Activated CD4-positive, alpha-beta T cell treated with anti-CD3 and anti-CD28 coated beads for 36 hours (primary cell): Measurements from ENCODE around the gene C3orf20. TPM values are rescaled to one million over a fixed set of nuclear protein-coding genes. Genes with fewer than 3 reads are reported as not detected.

Experiments
- ATAC-seq: fragments of 200-7000 bp; cut with Tn5 transposase; one replicate; pipeline ENCODE4 v1.10.0; 2021; ENCODE audit warnings: mild to moderate bottlenecking, moderate library complexity
- CTCF ChIA-PET: fragments of 350-600 bp; sonication (Branson Sonifier 250); formaldehyde crosslinking; loops from one replicate; lab custom pipeline; 2021; ENCODE audit warnings: antibody characterized with exemption; lab: Charles Lee
- POLR2A ChIA-PET: fragments of 350-600 bp; sonication (Branson Sonifier 250); formaldehyde crosslinking; loops from one replicate; lab custom pipeline; 2021; ENCODE audit warnings: antibody characterized with exemption, inconsistent platforms; lab: Charles Lee
- DNase-seq: peaks from one replicate; pipeline ENCODE4 v3.0.0-alpha.2; 2020
- H3K27ac Mint-ChIP-seq: one replicate; pipeline ENCODE4 v1.8.0; 2021; ENCODE audit warnings: mixed read lengths
- H3K27me3 Mint-ChIP-seq: one replicate; pipeline ENCODE4 v1.8.0; 2021; ENCODE audit warnings: mixed read lengths
- H3K36me3 Mint-ChIP-seq: one replicate; pipeline ENCODE4 v1.8.0; 2021; ENCODE audit warnings: low read depth, mixed read lengths
- H3K4me1 Mint-ChIP-seq: one replicate; pipeline ENCODE4 v1.8.0; 2021; ENCODE audit warnings: mixed read lengths
- H3K4me3 Mint-ChIP-seq: one replicate; pipeline ENCODE4 v1.8.0; 2021; ENCODE audit warnings: mild to moderate bottlenecking, moderate library complexity, mixed read lengths
- H3K9me3 Mint-ChIP-seq: one replicate; pipeline ENCODE4 v1.8.0; 2021; ENCODE audit warnings: low read depth, mixed read lengths
- intact Hi-C, 2 experiments: fragments of 100-400 bp; cut with DNase I in 1 of 2; cut with micrococcal nuclease in 1 of 2; formaldehyde crosslinking; loops; one replicate each; pipeline versions ENCODE4 v1.14.2 to v1.15.1; 2022 to 2024; cut with DNase I, micrococcal nuclease
- total RNA-seq, 2 experiments: library from RNA; stranded (reverse); gene quantifications; one replicate each; pipeline ENCODE4 v1.2.3, GENCODE V29; 2021

The C3orf20 gene
- total RNA-seq, 2 experiments from 2014 or later: not detected

GRCh38 chr3:14768182-14768790 is 93.3 kb downstream of the C3orf20 start:
- no peaks in the 10 kb centered on the region for H3K4me1 Mint-ChIP-seq
- H3K27me3 Mint-ChIP-seq: no peaks in the 10 kb centered on the region
- CTCF ChIA-PET: interaction anchor here (0.7 to 1.1 kb wide), 2 partner anchors 57 to 152 kb away, joined by 3 read pairs; no protein-coding TSS in a partner anchor
- ATAC-seq: no peak
- H3K9me3 Mint-ChIP-seq: no peaks in the 10 kb centered on the region
- intact Hi-C loops: no loop called here
- no peak overlapping the region for H3K4me3 Mint-ChIP-seq
- no peak for DNase-seq
- POLR2A ChIA-PET: no interaction called here
- H3K27ac Mint-ChIP-seq: no peak overlapping the region
- H3K36me3 Mint-ChIP-seq: no peaks in the 10 kb centered on the region

- Mint-ChIP-seq H3K36me3 (no peaks in the 10 kb centered on the region), H3K27me3 (no peaks in the 10 kb centered on the region), H3K9me3 (no peaks in the 10 kb centered on the region), H3K27ac (no peak overlapping the region), H3K4me3 (no peak overlapping the region), H3K4me1 (no peaks in the 10 kb centered on the region)
- no peak for ATAC-seq
- intact Hi-C loops: no loop called here
- ChIA-PET POLR2A (no interaction called here), CTCF (interaction anchor here (0.7 kb wide), 1 partner anchor 58 kb away, joined by 3 read pairs; no protein-coding TSS in a partner anchor)
- no peak for DNase-seq
Measured at GRCh38 chr3:14768881-14769280, 93.9 kb downstream of the C3orf20 start.

- Mint-ChIP-seq H3K9me3 (no peaks in the 10 kb centered on the region), H3K27ac (no peak overlapping the region), H3K4me1 (no peaks in the 10 kb centered on the region), H3K27me3 (no peaks in the 10 kb centered on the region), H3K36me3 (no peaks in the 10 kb centered on the region), H3K4me3 (no peak overlapping the region)
- intact Hi-C loops: no loop called here
- ATAC-seq: no peak
- ChIA-PET POLR2A (no interaction called here), CTCF (no interaction called here)
- no peak for DNase-seq
Measured at GRCh38 chr3:14769544-14770325, 94.8 kb downstream of the C3orf20 start.

GRCh38 chr3:14770591-14770990 is 95.7 kb downstream of the C3orf20 start:
- POLR2A ChIA-PET: no interaction called here
- CTCF ChIA-PET: interaction anchor here (0.6 kb wide), 1 partner anchor 404 kb away, joined by 4 read pairs; no protein-coding TSS in a partner anchor
- ATAC-seq (no peak), DNase-seq (no peak)
- intact Hi-C loops: no loop called here
- Mint-ChIP-seq H3K36me3 (no peaks in the 10 kb centered on the region), H3K9me3 (no peaks in the 10 kb centered on the region), H3K27me3 (no peaks in the 10 kb centered on the region), H3K27ac (no peak overlapping the region), H3K4me3 (no peak overlapping the region), H3K4me1 (no peaks in the 10 kb centered on the region)

GRCh38 chr3:14771593-14772497 is 96.9 kb downstream of the C3orf20 start:
- ATAC-seq: no peak
- H3K27me3 Mint-ChIP-seq: no peaks in the 10 kb centered on the region
- H3K9me3 Mint-ChIP-seq: no peaks in the 10 kb centered on the region
- no peak overlapping the region for H3K27ac Mint-ChIP-seq
- intact Hi-C loops: no loop called here
- ChIA-PET POLR2A (no interaction called here), CTCF (interaction anchor here (0.6 kb wide), 1 partner anchor 969 kb away, joined by 3 read pairs; no protein-coding TSS in a partner anchor)
- no peaks in the 10 kb centered on the region for H3K36me3 Mint-ChIP-seq
- no peak for DNase-seq
- no peak overlapping the region for H3K4me3 Mint-ChIP-seq
- H3K4me1 Mint-ChIP-seq: no peaks in the 10 kb centered on the region

- H3K27ac Mint-ChIP-seq: no peak overlapping the region
- no peaks in the 10 kb centered on the region for H3K4me1 Mint-ChIP-seq
- intact Hi-C loops: no loop called here
- no peak overlapping the region for H3K4me3 Mint-ChIP-seq
- no peaks in the 10 kb centered on the region for H3K36me3 Mint-ChIP-seq
- H3K27me3 Mint-ChIP-seq: no peaks in the 10 kb centered on the region
- CTCF ChIA-PET: no interaction called here
- DNase-seq (no peak), ATAC-seq (no peak)
- no peaks in the 10 kb centered on the region for H3K9me3 Mint-ChIP-seq
- POLR2A ChIA-PET: no interaction called here
Measured at GRCh38 chr3:14772533-14773138, 97.7 kb downstream of the C3orf20 start.

- Mint-ChIP-seq H3K4me1 (no peaks in the 10 kb centered on the region), H3K36me3 (no peaks in the 10 kb centered on the region), H3K27me3 (no peaks in the 10 kb centered on the region), H3K4me3 (no peak overlapping the region), H3K9me3 (no peaks in the 10 kb centered on the region), H3K27ac (no peak overlapping the region)
- intact Hi-C loops: no loop called here
- no peak for ATAC-seq
- DNase-seq: no peak
- POLR2A ChIA-PET: no interaction called here
- CTCF ChIA-PET: no interaction called here
Measured at GRCh38 chr3:14773281-14773680, 98.3 kb downstream of the C3orf20 start.

- ChIA-PET POLR2A (no interaction called here), CTCF (interaction anchor here (0.6 kb wide), 1 partner anchor 532 kb away, joined by 3 read pairs; no protein-coding TSS in a partner anchor)
- H3K9me3 Mint-ChIP-seq: peaks cover 4% of the 10 kb centered on the region
- H3K27me3 Mint-ChIP-seq: no peaks in the 10 kb centered on the region
- no peaks in the 10 kb centered on the region for H3K36me3 Mint-ChIP-seq
- no peak for DNase-seq
- H3K27ac Mint-ChIP-seq: no peak overlapping the region
- no peak overlapping the region for H3K4me3 Mint-ChIP-seq
- H3K4me1 Mint-ChIP-seq: no peaks in the 10 kb centered on the region
- no peak for ATAC-seq
- intact Hi-C loops: no loop called here
Measured at GRCh38 chr3:14773691-14774128, 98.8 kb downstream of the C3orf20 start.

GRCh38 chr3:14774431-14774830 is 99.5 kb downstream of the C3orf20 start:
- POLR2A ChIA-PET: no interaction called here
- ATAC-seq (no peak), DNase-seq (no peak)
- no peaks in the 10 kb centered on the region for H3K27me3 Mint-ChIP-seq
- H3K27ac Mint-ChIP-seq: no peak overlapping the region
- no peak overlapping the region for H3K4me3 Mint-ChIP-seq
- no peaks in the 10 kb centered on the region for H3K36me3 Mint-ChIP-seq
- intact Hi-C loops: no loop called here
- no peaks in the 10 kb centered on the region for H3K4me1 Mint-ChIP-seq
- H3K9me3 Mint-ChIP-seq: peaks cover 7% of the 10 kb centered on the region
- CTCF ChIA-PET: interaction anchor here (0.6 kb wide), 1 partner anchor 533 kb away, joined by 3 read pairs; no protein-coding TSS in a partner anchor

- DNase-seq (no peak), ATAC-seq (no peak)
- Mint-ChIP-seq H3K9me3 (peaks cover 7% of the 10 kb centered on the region), H3K27me3 (no peaks in the 10 kb centered on the region), H3K4me1 (no peaks in the 10 kb centered on the region), H3K36me3 (no peaks in the 10 kb centered on the region), H3K4me3 (no peak overlapping the region), H3K27ac (no peak overlapping the region)
- POLR2A ChIA-PET: no interaction called here
- CTCF ChIA-PET: no interaction called here
- intact Hi-C loops: no loop called here
Measured at GRCh38 chr3:14775011-14775410, 100.1 kb downstream of the C3orf20 start.

- Mint-ChIP-seq H3K4me3 (no peak overlapping the region), H3K27me3 (no peaks in the 10 kb centered on the region), H3K9me3 (peaks cover 7% of the 10 kb centered on the region), H3K27ac (no peak overlapping the region), H3K4me1 (no peaks in the 10 kb centered on the region), H3K36me3 (no peaks in the 10 kb centered on the region)
- no peak for ATAC-seq
- intact Hi-C loops: no loop called here
- no peak for DNase-seq
- ChIA-PET POLR2A (no interaction called here), CTCF (no interaction called here)
Measured at GRCh38 chr3:14775563-14775962, 100.6 kb downstream of the C3orf20 start.
